ENCODE data around the gene PODXL2.
A peak's percentile ranks its signal among the peaks of the same experiment; 100 is the strongest.

Gene PODXL2

DNA sequence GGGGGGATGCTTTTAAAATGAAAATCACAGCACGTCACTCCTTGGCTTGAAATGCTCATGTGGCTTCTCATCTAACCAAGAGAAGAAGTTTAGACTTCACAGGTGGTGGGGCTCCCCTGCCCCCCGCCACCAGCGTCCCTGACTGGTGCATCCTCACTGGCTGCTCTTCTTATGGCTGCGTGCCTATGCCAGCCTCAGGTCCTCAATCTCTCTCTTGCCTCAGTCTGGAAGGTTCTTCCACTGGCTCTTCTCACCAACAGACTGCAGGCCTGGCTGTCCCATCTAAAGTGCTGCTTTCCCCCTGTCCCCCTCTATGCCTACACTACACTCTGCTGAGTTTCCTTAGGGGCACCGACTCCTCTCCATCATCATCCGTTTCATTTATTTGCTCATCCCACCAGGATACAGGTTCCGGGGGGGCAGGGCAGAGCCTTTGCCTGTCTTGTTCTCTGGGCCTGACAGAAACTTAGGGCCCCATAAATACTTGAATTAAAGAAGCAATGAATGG is 64.4 kb downstream of the PODXL2 start:
- H3K27ac ChIP-seq = no peak overlapping the region
- peaks cover 24% of the 10 kb centered on the region for H3K4me1 ChIP-seq (ENCODE audit: low read depth, poor library complexity, severe bottlenecking)
- H2AFZ ChIP-seq (ENCODE audit: low read depth) = no peak overlapping the region

DNA sequence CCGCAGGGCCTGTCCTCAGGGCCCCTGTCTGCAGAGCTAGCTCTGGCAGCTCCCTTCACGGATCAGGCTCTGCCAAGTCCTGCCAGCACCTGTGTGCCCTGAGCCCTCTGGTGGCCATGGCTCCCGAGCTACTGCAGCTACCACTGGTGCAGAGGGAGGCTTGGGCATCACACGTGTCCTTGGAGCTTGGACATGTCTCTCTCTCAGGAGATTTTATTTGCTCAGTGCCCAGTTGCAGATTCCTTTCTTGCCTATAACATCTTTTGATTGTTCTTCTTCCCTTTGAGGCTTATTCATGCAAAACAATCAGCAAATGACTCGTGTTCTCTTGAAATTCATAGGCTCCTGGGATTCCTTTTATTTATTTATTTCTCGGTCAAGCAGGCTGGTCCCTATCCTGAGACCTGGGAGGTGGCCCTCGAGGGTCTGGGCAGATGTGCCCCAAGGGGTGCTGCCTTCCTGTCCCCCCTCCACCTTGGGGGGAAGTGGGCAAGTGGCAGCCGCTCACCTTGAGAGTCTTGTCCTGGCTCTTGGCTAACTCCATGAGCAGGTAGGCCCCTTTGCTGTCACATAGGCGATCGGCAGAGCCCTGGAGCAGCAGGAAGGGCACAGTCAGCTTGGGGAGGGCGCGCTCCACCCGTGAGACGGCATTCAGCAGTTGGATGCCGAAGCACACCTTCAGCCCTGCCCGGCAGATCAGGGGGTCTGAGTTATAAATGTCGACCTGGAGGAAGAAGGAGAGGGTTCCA is 65.7 kb downstream of the PODXL2 start:
- no peaks in the 10 kb centered on the region for H3K79me2 ChIP-seq (ENCODE audit: insufficient read depth, low read depth)
- no peaks in the 10 kb centered on the region for H3K27me3 ChIP-seq (ENCODE audit: insufficient read depth, low read depth)
- H3K36me3 ChIP-seq (ENCODE audit: insufficient read depth) = no peaks in the 10 kb centered on the region
- no peak overlapping the region for H3K9ac ChIP-seq
- H3K4me2 ChIP-seq = no peak overlapping the region
- peaks cover 24% of the 10 kb centered on the region for H3K4me1 ChIP-seq (ENCODE audit: low read depth, poor library complexity, severe bottlenecking)
- no peak overlapping the region for H2AFZ ChIP-seq (ENCODE audit: low read depth)
- no peak overlapping the region for H3K27ac ChIP-seq
- H4K20me1 ChIP-seq (ENCODE audit: insufficient read depth) = no peaks in the 10 kb centered on the region
- TF ChIP-seq, protein P1, sequence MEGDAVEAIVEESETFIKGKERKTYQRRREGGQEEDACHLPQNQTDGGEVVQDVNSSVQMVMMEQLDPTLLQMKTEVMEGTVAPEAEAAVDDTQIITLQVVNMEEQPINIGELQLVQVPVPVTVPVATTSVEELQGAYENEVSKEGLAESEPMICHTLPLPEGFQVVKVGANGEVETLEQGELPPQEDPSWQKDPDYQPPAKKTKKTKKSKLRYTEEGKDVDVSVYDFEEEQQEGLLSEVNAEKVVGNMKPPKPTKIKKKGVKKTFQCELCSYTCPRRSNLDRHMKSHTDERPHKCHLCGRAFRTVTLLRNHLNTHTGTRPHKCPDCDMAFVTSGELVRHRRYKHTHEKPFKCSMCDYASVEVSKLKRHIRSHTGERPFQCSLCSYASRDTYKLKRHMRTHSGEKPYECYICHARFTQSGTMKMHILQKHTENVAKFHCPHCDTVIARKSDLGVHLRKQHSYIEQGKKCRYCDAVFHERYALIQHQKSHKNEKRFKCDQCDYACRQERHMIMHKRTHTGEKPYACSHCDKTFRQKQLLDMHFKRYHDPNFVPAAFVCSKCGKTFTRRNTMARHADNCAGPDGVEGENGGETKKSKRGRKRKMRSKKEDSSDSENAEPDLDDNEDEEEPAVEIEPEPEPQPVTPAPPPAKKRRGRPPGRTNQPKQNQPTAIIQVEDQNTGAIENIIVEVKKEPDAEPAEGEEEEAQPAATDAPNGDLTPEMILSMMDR (conservative IDR thresholded peaks at IDR 0.05; ENCODE audit: low read depth, low read length) = 0 out of 2 replicates have a peak, but pooled peaks have one; percentile 22
- no peak overlapping the region for H3K4me3 ChIP-seq (IDR thresholded peaks at IDR 0.05; ENCODE audit: insufficient read depth, low read depth, low read length)

More for the DNA sequence above, 64.4 kb downstream of the PODXL2 start:
- H3K4me2 ChIP-seq = no peak overlapping the region
- no peaks in the 10 kb centered on the region for H4K20me1 ChIP-seq (ENCODE audit: insufficient read depth)
- no peaks in the 10 kb centered on the region for H3K27me3 ChIP-seq (ENCODE audit: insufficient read depth, low read depth)
- no peaks in the 10 kb centered on the region for H3K36me3 ChIP-seq (ENCODE audit: insufficient read depth)
- no peaks in the 10 kb centered on the region for H3K79me2 ChIP-seq (ENCODE audit: insufficient read depth, low read depth)
- TF ChIP-seq, protein P1 (conservative IDR thresholded peaks at IDR 0.05; ENCODE audit: low read depth, low read length) = no peak
- H3K9ac ChIP-seq = no peak overlapping the region
- H3K4me3 ChIP-seq (IDR thresholded peaks at IDR 0.05; ENCODE audit: insufficient read depth, low read depth, low read length) = no peak overlapping the region

DNA sequence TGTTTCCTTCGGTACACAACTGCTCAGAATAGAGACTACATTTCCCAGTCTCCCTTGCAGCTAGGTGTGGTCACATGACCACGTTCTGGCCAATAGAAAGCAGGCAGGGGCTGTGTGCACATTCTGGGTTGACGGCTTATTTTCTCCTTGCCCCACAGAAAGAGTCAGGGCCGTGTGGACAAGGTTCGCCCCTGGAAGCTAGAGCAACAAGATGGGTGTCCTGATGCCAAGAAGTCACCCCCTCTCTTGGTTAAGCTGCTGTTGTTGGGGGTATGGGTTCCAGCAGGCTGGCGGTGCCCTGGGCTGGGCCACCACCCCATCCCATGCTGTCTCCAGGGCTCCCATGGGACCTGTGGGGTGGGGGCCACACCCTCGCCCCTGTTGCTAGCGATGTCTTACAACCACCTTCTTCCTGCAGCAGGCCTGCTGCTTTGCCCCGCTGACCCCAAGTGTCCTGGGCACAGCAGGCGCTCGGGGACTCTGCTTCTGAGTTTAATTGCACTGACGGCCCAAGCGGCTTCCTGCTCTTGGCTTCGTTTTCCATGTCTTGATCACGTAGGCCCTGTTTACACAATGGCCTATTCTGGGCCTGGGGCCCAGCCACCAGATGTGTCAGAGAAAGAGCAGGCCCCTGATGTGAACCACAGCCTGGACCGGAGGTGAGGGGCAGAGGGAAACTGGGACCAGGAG is 68.7 kb downstream of the PODXL2 start:
- H3K27me3 ChIP-seq (ENCODE audit: insufficient read depth, low read depth) = no peaks in the 10 kb centered on the region
- H3K4me1 ChIP-seq (ENCODE audit: low read depth, poor library complexity, severe bottlenecking) = peaks cover 24% of the 10 kb centered on the region
- TF ChIP-seq, protein P1 (conservative IDR thresholded peaks at IDR 0.05; ENCODE audit: low read depth, low read length) = no peak
- H3K4me2 ChIP-seq = peak overlapping the region; percentile 47
- H3K27ac ChIP-seq = no peak overlapping the region
- no peaks in the 10 kb centered on the region for H3K36me3 ChIP-seq (ENCODE audit: insufficient read depth)
- no peak overlapping the region for H3K9ac ChIP-seq
- H3K79me2 ChIP-seq (ENCODE audit: insufficient read depth, low read depth) = no peaks in the 10 kb centered on the region
- peak overlapping the region; percentile 88 for H2AFZ ChIP-seq (ENCODE audit: low read depth)
- H4K20me1 ChIP-seq (ENCODE audit: insufficient read depth) = no peaks in the 10 kb centered on the region
- no peak overlapping the region for H3K4me3 ChIP-seq (IDR thresholded peaks at IDR 0.05; ENCODE audit: insufficient read depth, low read depth, low read length)

DNA sequence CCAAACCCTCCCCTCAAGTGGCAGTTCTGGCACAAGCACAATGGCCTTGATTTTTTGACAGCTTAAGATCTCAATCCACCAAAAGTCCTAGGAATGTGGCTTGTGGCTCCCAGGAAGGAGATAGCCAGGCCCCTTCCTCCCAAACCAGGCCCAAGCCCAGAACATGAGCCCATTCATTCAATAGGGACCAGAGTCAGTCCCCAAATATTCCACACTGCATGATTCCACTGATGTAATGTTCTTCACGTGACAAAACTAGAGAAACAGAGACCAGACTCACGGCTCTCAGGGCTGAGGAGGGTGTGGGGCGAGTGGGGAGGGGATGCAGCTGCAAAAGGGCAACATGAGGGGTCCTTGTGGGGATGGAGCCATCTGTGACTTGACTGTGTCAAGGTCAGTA is 69.3 kb downstream of the PODXL2 start:
- Histone ChIP-seq H3K9ac (no peak overlapping the region), H3K27ac (no peak overlapping the region), H3K79me2 (ENCODE audit: insufficient read depth, low read depth) (no peaks in the 10 kb centered on the region), H2AFZ (ENCODE audit: low read depth) (peak overlapping the region; percentile 88; the same call in 1 of the 2 replicates), H3K27me3 (ENCODE audit: insufficient read depth, low read depth) (no peaks in the 10 kb centered on the region), H4K20me1 (ENCODE audit: insufficient read depth) (no peaks in the 10 kb centered on the region), H3K4me2 (no peak overlapping the region), H3K36me3 (ENCODE audit: insufficient read depth) (no peaks in the 10 kb centered on the region), H3K4me3 (IDR thresholded peaks at IDR 0.05; ENCODE audit: insufficient read depth, low read depth, low read length) (no peak overlapping the region), H3K4me1 (ENCODE audit: low read depth, poor library complexity, severe bottlenecking) (peaks cover 24% of the 10 kb centered on the region)
- TF ChIP-seq, protein P1 (conservative IDR thresholded peaks at IDR 0.05; ENCODE audit: low read depth, low read length) = no peak
